ENCODE measurements around the gene PALLD.

Gene PALLD

GRCh38 chr4:168499241-168499640 lies 2.4 kb downstream of the PALLD start:
- DNase-seq: no peak
- Histone ChIP-seq H3K4me3 (ENCODE audit: low read depth, low read length) (no peak overlapping the region), H3K27ac (no peak overlapping the region), H3K27me3 (ENCODE audit: insufficient read depth, low read depth, severe bottlenecking) (no peaks in the 10 kb centered on the region), H3K36me3 (no peaks in the 10 kb centered on the region), H3K9me3 (ENCODE audit: severe bottlenecking) (no peaks in the 10 kb centered on the region)
- TF ChIP-seq CTCF (IDR thresholded peaks at IDR 0.05; ENCODE audit: low read depth, low read length): no peak

- no peak overlapping the region for H3K4me3 ChIP-seq (ENCODE audit: low read depth, low read length)
- H3K27me3 ChIP-seq (ENCODE audit: insufficient read depth, low read depth, severe bottlenecking): no peaks in the 10 kb centered on the region
- no peaks in the 10 kb centered on the region for H3K36me3 ChIP-seq
- no peak for DNase-seq
- TF ChIP-seq CTCF (IDR thresholded peaks at IDR 0.05; ENCODE audit: low read depth, low read length): no peak
- H3K9me3 ChIP-seq (ENCODE audit: severe bottlenecking): no peaks in the 10 kb centered on the region
- no peak overlapping the region for H3K27ac ChIP-seq
These were observed 4.6 kb downstream of the PALLD start for GRCh38 chr4:168501407-168501806.

DNA sequence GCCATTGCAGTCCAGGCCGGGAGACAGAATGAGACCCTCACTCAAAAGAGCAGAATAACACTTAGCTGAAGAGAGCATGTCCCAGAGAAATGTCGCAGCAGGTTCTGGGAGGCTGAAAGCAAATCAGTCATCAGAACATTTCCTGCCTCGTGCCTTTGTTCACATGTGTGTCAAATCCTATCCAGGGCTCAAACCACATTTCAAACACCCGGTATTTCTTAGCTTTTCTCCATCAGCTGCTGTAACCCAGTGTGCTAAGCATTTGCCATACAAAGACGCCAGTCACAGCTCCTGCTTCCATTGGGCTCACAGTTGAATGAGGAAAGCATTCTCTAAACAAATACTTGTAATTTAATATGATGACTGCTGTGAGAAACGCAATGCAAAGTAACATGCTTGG lies 6.0 kb downstream of the PALLD start:
- Histone ChIP-seq H3K4me3 (ENCODE audit: low read depth, low read length) (no peak overlapping the region), H3K9me3 (ENCODE audit: severe bottlenecking) (no peaks in the 10 kb centered on the region), H3K27ac (no peak overlapping the region), H3K27me3 (ENCODE audit: insufficient read depth, low read depth, severe bottlenecking) (no peaks in the 10 kb centered on the region), H3K36me3 (no peaks in the 10 kb centered on the region)
- no peak for TF ChIP-seq CTCF (IDR thresholded peaks at IDR 0.05; ENCODE audit: low read depth, low read length)
- DNase-seq: no peak

DNA sequence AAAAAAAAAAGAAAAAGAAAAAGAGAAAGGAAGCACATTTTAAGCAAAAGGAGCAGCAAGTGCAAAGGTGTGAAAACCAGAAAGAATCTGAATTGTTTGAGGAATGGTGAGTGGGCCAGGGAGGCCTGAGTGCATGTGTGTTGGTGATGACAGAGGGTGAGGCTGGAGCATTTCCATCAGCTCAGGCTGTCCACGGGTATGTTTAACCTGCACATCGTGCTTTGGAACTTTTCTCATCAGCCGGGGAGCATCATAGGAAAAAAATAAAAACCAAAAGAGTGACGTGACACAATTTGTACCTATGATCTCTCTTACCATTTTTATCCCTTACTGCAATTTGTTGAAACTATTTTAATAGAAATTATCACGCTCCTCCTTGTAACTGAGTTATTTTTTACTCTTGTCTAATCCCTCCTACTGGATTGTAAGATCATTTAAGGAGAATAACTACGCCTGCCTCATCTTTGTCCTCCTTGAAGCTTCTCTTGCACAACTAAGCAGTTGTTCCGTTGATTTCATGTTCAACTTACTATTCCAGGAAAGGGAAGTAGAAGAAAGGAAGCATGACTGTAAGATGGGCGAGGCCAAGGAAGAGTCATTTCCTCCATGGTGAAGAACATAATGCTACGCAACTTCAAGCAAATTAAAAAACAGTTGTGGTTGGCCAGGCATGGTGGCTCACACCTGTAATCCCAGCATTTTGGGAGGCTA lies 7.0 kb downstream of the PALLD start:
- no peak for TF ChIP-seq CTCF (IDR thresholded peaks at IDR 0.05; ENCODE audit: low read depth, low read length)
- Histone ChIP-seq H3K27ac (no peak overlapping the region), H3K27me3 (ENCODE audit: insufficient read depth, low read depth, severe bottlenecking) (no peaks in the 10 kb centered on the region), H3K9me3 (ENCODE audit: severe bottlenecking) (no peaks in the 10 kb centered on the region), H3K36me3 (no peaks in the 10 kb centered on the region), H3K4me3 (ENCODE audit: low read depth, low read length) (no peak overlapping the region)
- no peak for DNase-seq

DNA sequence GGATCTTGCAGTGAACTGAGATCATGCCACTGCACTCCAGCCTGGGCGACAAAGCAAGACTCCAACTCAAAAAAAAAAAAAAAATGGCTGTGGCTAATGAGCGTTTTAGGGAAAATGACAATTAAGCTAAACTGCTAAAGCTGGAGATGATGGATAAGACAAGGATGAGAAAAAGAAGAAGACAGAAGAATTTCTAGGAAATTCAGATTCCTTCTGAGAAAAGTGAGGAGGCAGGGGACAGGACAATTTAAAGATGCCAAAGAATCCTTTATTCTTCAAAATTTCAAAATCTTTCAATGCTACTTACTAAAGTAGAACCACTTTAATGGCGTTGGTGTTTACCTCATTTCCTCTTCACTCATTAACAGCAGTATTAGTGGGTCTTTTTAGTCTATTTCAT lies 7.7 kb downstream of the PALLD start:
- Histone ChIP-seq H3K27me3 (ENCODE audit: insufficient read depth, low read depth, severe bottlenecking) (no peaks in the 10 kb centered on the region), H3K27ac (no peak overlapping the region), H3K9me3 (ENCODE audit: severe bottlenecking) (no peaks in the 10 kb centered on the region), H3K36me3 (no peaks in the 10 kb centered on the region), H3K4me3 (ENCODE audit: low read depth, low read length) (no peak overlapping the region)
- no peak for DNase-seq
- TF ChIP-seq CTCF (IDR thresholded peaks at IDR 0.05; ENCODE audit: low read depth, low read length): no peak

DNA sequence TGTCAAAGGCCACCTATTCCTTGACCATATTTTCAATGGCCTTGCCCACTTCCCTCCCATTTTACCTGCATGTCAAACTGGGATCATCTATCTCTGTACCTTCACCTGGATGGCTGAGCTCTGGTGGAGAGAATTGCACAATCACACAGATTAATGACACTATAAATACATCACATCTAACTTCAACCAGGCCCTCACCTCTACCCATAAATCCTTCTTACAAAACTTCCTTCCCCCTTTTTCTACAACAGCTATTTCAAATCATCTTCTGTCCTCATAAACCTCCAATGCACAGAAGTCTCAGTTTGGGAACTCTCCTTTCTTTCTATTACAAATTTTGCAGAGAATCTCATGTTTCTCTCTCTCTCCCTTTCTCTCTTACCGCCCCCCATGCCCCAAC lies 9.2 kb downstream of the PALLD start:
- H3K27me3 ChIP-seq (ENCODE audit: insufficient read depth, low read depth, severe bottlenecking): no peaks in the 10 kb centered on the region
- DNase-seq: no peak
- no peaks in the 10 kb centered on the region for H3K36me3 ChIP-seq
- no peaks in the 10 kb centered on the region for H3K9me3 ChIP-seq (ENCODE audit: severe bottlenecking)
- no peak for TF ChIP-seq CTCF (IDR thresholded peaks at IDR 0.05; ENCODE audit: low read depth, low read length)
- no peak overlapping the region for H3K4me3 ChIP-seq (ENCODE audit: low read depth, low read length)
- no peak overlapping the region for H3K27ac ChIP-seq

Data from WERI-Rb-1 (cell line).